Natural killer cell treated with Interleukin-12 subunit alpha and Interleukin-12 subunit beta and Interleukin-15 and Interleukin-18, amount 100 ng/mL, for 72 hours (primary cell): ENCODE measurements around the gene THSD7A. TPM values are rescaled to one million over a fixed set of nuclear protein-coding genes. Genes with fewer than 3 reads are reported as not detected.

Source experiments
- ATAC-seq, 2 donors: fragments of 150-1000 bp; cut with Tn5 transposase in 1 of 2; sonication (Bioruptor Pico), chemical (Tn5 transposase) in 1 of 2; 2 replicates each; pipeline ENCODE4 v1.10.0; 2021
- DNase-seq: peaks from one replicate; pipeline ENCODE4 v3.0.0; 2022; ENCODE audit warnings: low spot score
- H3K27ac Mint-ChIP-seq, 2 donors: 1 replicate in 1 of 2; 2 replicates in 1 of 2; pipeline ENCODE4 v1.8.0; 2022; ENCODE audit warnings: mixed read lengths in 2 of 2, mild to moderate bottlenecking in 1 of 2, moderate library complexity in 1 of 2
- H3K27me3 Mint-ChIP-seq, 2 donors: 1 replicate in 1 of 2; 2 replicates in 1 of 2; pipeline ENCODE4 v1.8.0; 2022; ENCODE audit warnings: mixed read lengths in 2 of 2
- H3K36me3 Mint-ChIP-seq: one replicate; pipeline ENCODE4 v1.8.0; 2022; ENCODE audit warnings: mixed read lengths
- H3K4me1 Mint-ChIP-seq, 2 donors: 1 replicate in 1 of 2; 2 replicates in 1 of 2; pipeline ENCODE4 v1.8.0; 2022; ENCODE audit warnings: low read depth in 2 of 2, mixed read lengths in 2 of 2, mild to moderate bottlenecking in 1 of 2
- H3K4me3 Mint-ChIP-seq: one replicate; pipeline ENCODE4 v1.8.0; 2022; ENCODE audit warnings: mixed read lengths
- H3K9me3 Mint-ChIP-seq: 2 replicates; pipeline ENCODE4 v1.8.0; 2022; ENCODE audit warnings: mixed read lengths
- total RNA-seq, 2 donors: library from RNA; stranded (reverse); gene quantifications; one replicate each; pipeline ENCODE4 v1.2.3, GENCODE V29; 2022

THSD7A gene
- total RNA-seq, 2 donors from 2014 or later: 0.75 TPM; not detected in 1

GRCh38 chr7:11335947-11336346, 496.1 kb downstream of the THSD7A start:
- DNase-seq (no peak), ATAC-seq (no peak)
- no peaks in the 10 kb centered on the region for H3K36me3 Mint-ChIP-seq
- no peaks in the 10 kb centered on the region for H3K9me3 Mint-ChIP-seq
- H3K27me3 Mint-ChIP-seq: peaks cover 0 to 6% of the 10 kb centered on the region in 2 donors
- no peaks in the 10 kb centered on the region for H3K4me1 Mint-ChIP-seq
- no peak overlapping the region for H3K27ac Mint-ChIP-seq
- H3K4me3 Mint-ChIP-seq: no peak overlapping the region

GRCh38 chr7:11332865-11333228, 499.2 kb downstream of the THSD7A start:
- no peak for ATAC-seq
- Mint-ChIP-seq H3K27me3 (peaks cover 0 to 3% of the 10 kb centered on the region in 2 donors), H3K9me3 (no peaks in the 10 kb centered on the region), H3K36me3 (no peaks in the 10 kb centered on the region), H3K4me1 (no peaks in the 10 kb centered on the region), H3K4me3 (peak overlapping the region; percentile 18), H3K27ac (no peak overlapping the region)
- no peak for DNase-seq

GRCh38 chr7:11332186-11332864, 499.7 kb downstream of the THSD7A start:
- H3K27me3 Mint-ChIP-seq: no peaks in the 10 kb centered on the region
- ATAC-seq (peak in 1 of 2 donors; percentile 76), DNase-seq (no peak)
- no peaks in the 10 kb centered on the region for H3K9me3 Mint-ChIP-seq
- no peaks in the 10 kb centered on the region for H3K36me3 Mint-ChIP-seq
- H3K27ac Mint-ChIP-seq: no peak overlapping the region
- H3K4me3 Mint-ChIP-seq: peak overlapping the region; percentile 18
- no peaks in the 10 kb centered on the region for H3K4me1 Mint-ChIP-seq

- H3K4me3 Mint-ChIP-seq: no peak overlapping the region
- H3K4me1 Mint-ChIP-seq: no peaks in the 10 kb centered on the region
- H3K9me3 Mint-ChIP-seq: no peaks in the 10 kb centered on the region
- no peaks in the 10 kb centered on the region for H3K36me3 Mint-ChIP-seq
- no peaks in the 10 kb centered on the region for H3K27me3 Mint-ChIP-seq
- DNase-seq: no peak
- peak in 1 of 2 donors; percentile 38 for ATAC-seq
- H3K27ac Mint-ChIP-seq: no peak overlapping the region
Measured at GRCh38 chr7:11331128-11332102, 500.6 kb downstream of the THSD7A start.

- no peaks in the 10 kb centered on the region for H3K36me3 Mint-ChIP-seq
- ATAC-seq (no peak), DNase-seq (no peak)
- no peak overlapping the region for H3K4me3 Mint-ChIP-seq
- H3K27ac Mint-ChIP-seq: no peak overlapping the region
- H3K4me1 Mint-ChIP-seq: no peaks in the 10 kb centered on the region
- no peaks in the 10 kb centered on the region for H3K27me3 Mint-ChIP-seq
- H3K9me3 Mint-ChIP-seq: no peaks in the 10 kb centered on the region
Measured at GRCh38 chr7:11330717-11331116, 501.3 kb downstream of the THSD7A start.

GRCh38 chr7:11330208-11330607, 501.8 kb downstream of the THSD7A start:
- ATAC-seq (no peak), DNase-seq (no peak)
- no peaks in the 10 kb centered on the region for H3K27me3 Mint-ChIP-seq
- no peaks in the 10 kb centered on the region for H3K4me1 Mint-ChIP-seq
- no peak overlapping the region for H3K4me3 Mint-ChIP-seq
- no peaks in the 10 kb centered on the region for H3K36me3 Mint-ChIP-seq
- no peak overlapping the region for H3K27ac Mint-ChIP-seq
- no peaks in the 10 kb centered on the region for H3K9me3 Mint-ChIP-seq

GRCh38 chr7:11329626-11330025, 502.4 kb downstream of the THSD7A start:
- no peaks in the 10 kb centered on the region for H3K4me1 Mint-ChIP-seq
- no peaks in the 10 kb centered on the region for H3K27me3 Mint-ChIP-seq
- H3K27ac Mint-ChIP-seq: no peak overlapping the region
- H3K36me3 Mint-ChIP-seq: no peaks in the 10 kb centered on the region
- ATAC-seq (no peak), DNase-seq (no peak)
- no peaks in the 10 kb centered on the region for H3K9me3 Mint-ChIP-seq
- H3K4me3 Mint-ChIP-seq: no peak overlapping the region

- Mint-ChIP-seq H3K4me1 (no peaks in the 10 kb centered on the region), H3K9me3 (no peaks in the 10 kb centered on the region), H3K4me3 (no peak overlapping the region), H3K27me3 (no peaks in the 10 kb centered on the region), H3K36me3 (no peaks in the 10 kb centered on the region), H3K27ac (no peak overlapping the region)
- DNase-seq: no peak
- ATAC-seq: no peak
Measured at GRCh38 chr7:11328309-11328708, 503.7 kb downstream of the THSD7A start.

- H3K27ac Mint-ChIP-seq: no peak overlapping the region
- no peak for ATAC-seq
- no peak for DNase-seq
- no peaks in the 10 kb centered on the region for H3K36me3 Mint-ChIP-seq
- H3K4me1 Mint-ChIP-seq: no peaks in the 10 kb centered on the region
- no peaks in the 10 kb centered on the region for H3K27me3 Mint-ChIP-seq
- no peaks in the 10 kb centered on the region for H3K9me3 Mint-ChIP-seq
- no peak overlapping the region for H3K4me3 Mint-ChIP-seq
Measured at GRCh38 chr7:11327633-11328032, 504.4 kb downstream of the THSD7A start.
